Measurements from ENCODE around the gene GPR148. TPM values are rescaled to one million over a fixed set of nuclear protein-coding genes. Genes with fewer than 3 reads are reported as not detected.

GPR148 gene
- total and polyA plus RNA-seq, 2 experiments from 2014 or later = not detected

GRCh38 chr2:130737592-130737991 is 8.7 kb downstream of the GPR148 start:
- Histone ChIP-seq H3K4me2 (no peak overlapping the region), H3K36me3 (replicated peaks; ENCODE audit: insufficient read depth, low read depth) (no peaks in the 10 kb centered on the region), H4K20me1 (ENCODE audit: insufficient read depth, poor library complexity, severe bottlenecking) (no peaks in the 10 kb centered on the region), H3K4me1 (ENCODE audit: insufficient read depth) (no peaks in the 10 kb centered on the region), H3K4me3 (no peak overlapping the region), H3K9me2 (replicated peaks; ENCODE audit: insufficient read depth) (no peaks in the 10 kb centered on the region), H3K9me3 (ENCODE audit: low read depth) (no peaks in the 10 kb centered on the region), H3K27ac (no peak overlapping the region), H3K79me2 (no peaks in the 10 kb centered on the region), H2AFZ (no peak overlapping the region), H3K27me3 (no peaks in the 10 kb centered on the region)
- no peak for DNase-seq (ENCODE audit: low spot score)
- TF ChIP-seq CTCF (IDR thresholded peaks at IDR 0.05; ENCODE audit: poor library complexity) = no peak
- TF ChIP-seq EZH2phosphoT487 (IDR thresholded peaks at IDR 0.05; ENCODE audit: low read depth, severe bottlenecking, unreplicated experiment) = no peak
- TF ChIP-seq EZH2 (IDR thresholded peaks at IDR 0.05; ENCODE audit: borderline replicate concordance) = no peak
- 85% methylated on average over 14 of the region's 14 CpGs for WGBS (ENCODE audit: low lambda C conversion rate, missing lambda C conversion rate)

- Histone ChIP-seq H3K9me2 (replicated peaks; ENCODE audit: insufficient read depth) (no peaks in the 10 kb centered on the region), H3K4me2 (no peak overlapping the region), H3K27me3 (no peaks in the 10 kb centered on the region), H4K20me1 (ENCODE audit: insufficient read depth, poor library complexity, severe bottlenecking) (no peaks in the 10 kb centered on the region), H2AFZ (no peak overlapping the region), H3K79me2 (no peaks in the 10 kb centered on the region), H3K9me3 (ENCODE audit: low read depth) (no peaks in the 10 kb centered on the region), H3K4me3 (no peak overlapping the region), H3K27ac (no peak overlapping the region), H3K4me1 (ENCODE audit: insufficient read depth) (peaks cover 9% of the 10 kb centered on the region), H3K36me3 (replicated peaks; ENCODE audit: insufficient read depth, low read depth) (no peaks in the 10 kb centered on the region)
- 80% methylated on average over 10 of the region's 12 CpGs for WGBS (ENCODE audit: low lambda C conversion rate, missing lambda C conversion rate)
- DNase-seq (ENCODE audit: low spot score) = no peak
- TF ChIP-seq EZH2phosphoT487 (IDR thresholded peaks at IDR 0.05; ENCODE audit: low read depth, severe bottlenecking, unreplicated experiment) = no peak
- no peak for TF ChIP-seq CTCF (IDR thresholded peaks at IDR 0.05; ENCODE audit: poor library complexity)
- TF ChIP-seq EZH2 (IDR thresholded peaks at IDR 0.05; ENCODE audit: borderline replicate concordance) = no peak
These were observed 11.8 kb downstream of the GPR148 start for GRCh38 chr2:130740671-130741070.

DNA sequence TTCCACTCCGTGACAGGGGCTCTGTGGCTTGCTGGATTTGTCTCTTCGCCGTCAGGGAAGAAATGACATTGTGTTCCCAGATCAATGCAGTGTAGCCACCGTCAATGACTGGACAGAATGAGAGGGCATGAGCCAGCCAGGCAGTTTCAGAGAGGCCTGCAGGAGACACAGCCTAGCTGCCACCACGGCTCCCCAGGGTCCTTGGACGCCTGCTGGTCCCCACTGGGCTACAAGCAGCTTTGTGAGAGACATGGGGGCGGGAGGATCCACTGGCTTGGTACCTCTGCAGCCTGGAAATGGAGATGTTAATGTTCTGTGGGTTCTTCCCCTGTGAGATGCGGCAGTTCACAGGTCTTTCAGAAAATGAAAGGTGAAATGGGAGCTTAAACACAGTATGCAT is 14.4 kb downstream of the GPR148 start:
- Histone ChIP-seq H3K9me2 (replicated peaks; ENCODE audit: insufficient read depth) (no peaks in the 10 kb centered on the region), H3K27ac (peak overlapping the region; percentile 85), H3K4me1 (ENCODE audit: insufficient read depth) (peaks cover 9% of the 10 kb centered on the region), H3K4me3 (no peak overlapping the region), H3K79me2 (no peaks in the 10 kb centered on the region), H3K4me2 (peak overlapping the region; percentile 68), H3K9me3 (ENCODE audit: low read depth) (no peaks in the 10 kb centered on the region), H4K20me1 (ENCODE audit: insufficient read depth, poor library complexity, severe bottlenecking) (no peaks in the 10 kb centered on the region), H3K27me3 (no peaks in the 10 kb centered on the region), H2AFZ (no peak overlapping the region), H3K36me3 (replicated peaks; ENCODE audit: insufficient read depth, low read depth) (no peaks in the 10 kb centered on the region)
- WGBS (ENCODE audit: low lambda C conversion rate, missing lambda C conversion rate) = 80% methylated on average over 8 of the region's 8 CpGs
- no peak for DNase-seq (ENCODE audit: low spot score)
- TF ChIP-seq CTCF (IDR thresholded peaks at IDR 0.05; ENCODE audit: poor library complexity) (no peak), EZH2 (IDR thresholded peaks at IDR 0.05; ENCODE audit: borderline replicate concordance) (no peak), EZH2phosphoT487 (IDR thresholded peaks at IDR 0.05; ENCODE audit: low read depth, severe bottlenecking, unreplicated experiment) (no peak)

All from hepatocyte (in vitro differentiated cells).